HG03045 (cell line): ENCODE results near the gene GARIN1A.
"Not testable (repeated sequence)": the region's sequence is repeated elsewhere in the genome, so short reads cannot be mapped to it uniquely, and the experiment has no call there.

ENCODE experiments used
- ATAC-seq: cut with Tn5 transposase; IDR thresholded peaks from one replicate; pipeline ENCODE4 v1.9.1; 2021; ENCODE audit warnings: mild to moderate bottlenecking, moderate library complexity; ENCODE audit not compliant: unreplicated experiment

Gene GARIN1A

DNA sequence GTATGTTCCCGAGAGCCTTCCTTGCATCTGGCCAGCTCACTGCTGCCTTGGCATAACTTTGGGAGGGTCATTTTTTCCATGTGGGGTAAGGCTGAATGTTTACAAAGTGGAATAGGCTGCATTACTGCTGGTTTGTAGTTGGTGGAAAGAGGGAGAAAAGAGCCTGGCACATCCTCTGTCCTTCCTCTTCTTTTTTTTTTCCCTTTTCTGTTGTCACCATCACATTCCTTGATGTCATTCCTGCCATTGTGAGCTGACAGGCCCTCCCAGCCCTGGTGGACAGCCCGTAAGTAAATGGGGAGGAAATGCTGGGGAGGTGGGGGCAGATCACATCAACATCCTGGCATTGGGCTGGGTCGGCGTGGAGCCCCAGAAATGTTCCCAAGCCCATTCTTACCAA, at the start of gene GARIN1A:
Gene GARIN1A (plus strand): TSS at position 301 of the 400 bp plus-strand sequence. CDS start 106 bp downstream, outside the sequence.
- ATAC-seq, result no peak

DNA sequence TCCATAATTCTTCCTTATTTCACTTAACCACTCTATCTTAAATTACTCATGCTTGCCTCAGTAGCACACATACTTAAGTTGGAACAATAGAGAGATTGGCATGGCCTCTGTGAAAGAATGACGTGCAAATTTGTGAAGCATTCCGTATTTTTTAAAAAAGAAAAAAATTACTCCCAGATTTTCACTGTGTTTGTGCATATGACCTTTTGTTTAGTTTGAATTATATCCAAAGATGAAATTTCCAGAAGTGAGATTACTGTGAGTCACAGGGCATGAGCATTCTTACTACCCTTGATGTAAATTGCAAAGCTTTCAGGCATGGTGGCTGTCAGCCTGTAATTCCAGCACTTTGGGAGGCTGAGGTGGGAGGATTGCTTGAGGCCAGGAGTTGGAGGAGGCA, 45.0 kb upstream of the GARIN1A start:
- ATAC-seq, result not testable (repeated sequence)

DNA sequence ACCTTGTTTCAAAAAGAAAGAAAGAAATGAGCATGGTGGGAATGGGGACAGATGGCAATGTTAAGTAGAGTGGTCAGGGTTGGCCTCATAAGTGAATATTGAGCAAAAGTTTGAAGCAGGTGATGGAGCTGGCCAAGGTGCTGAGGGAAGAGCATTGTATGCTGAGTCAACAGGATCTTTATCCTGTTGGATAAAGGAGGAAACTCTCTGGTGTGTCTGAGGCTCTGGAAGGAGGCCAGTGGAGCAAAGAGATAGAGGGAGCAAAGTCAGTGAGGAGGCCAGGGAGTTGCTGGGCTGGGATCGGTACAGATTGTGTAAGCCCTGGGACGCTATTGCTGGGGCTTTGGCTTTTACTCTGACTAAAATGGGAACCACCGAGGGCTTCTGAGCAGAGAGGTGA, 38.2 kb upstream of the GARIN1A start:
- ATAC-seq, result not testable (repeated sequence)

- not testable (repeated sequence) for ATAC-seq
These were observed 26.9 kb upstream of the GARIN1A start for GRCh38 chr7:128645206-128645605.

- ATAC-seq, result not testable (repeated sequence)
These were observed 26.2 kb upstream of the GARIN1A start for GRCh38 chr7:128645844-128646243.

DNA sequence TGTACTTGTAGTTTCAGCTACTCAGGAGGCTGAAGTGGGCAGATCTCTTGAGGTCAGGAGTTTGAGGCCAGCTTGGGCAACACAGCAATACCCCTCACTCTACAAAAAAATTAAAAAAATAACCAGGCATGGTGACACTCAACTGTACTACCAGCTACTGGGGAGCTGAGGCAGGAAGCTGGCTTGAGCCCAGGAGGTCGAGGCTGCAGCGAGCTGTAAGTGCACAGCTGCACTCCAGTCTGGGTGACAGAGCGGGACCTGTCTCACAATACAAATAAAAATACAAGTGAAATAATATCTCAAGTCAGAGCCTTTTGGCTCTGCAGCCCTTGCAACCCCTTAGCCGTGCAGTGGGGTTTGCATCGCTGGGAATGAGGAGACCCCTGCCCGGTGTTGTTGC, 25.2 kb upstream of the GARIN1A start:
- ATAC-seq, result not testable (repeated sequence)

DNA sequence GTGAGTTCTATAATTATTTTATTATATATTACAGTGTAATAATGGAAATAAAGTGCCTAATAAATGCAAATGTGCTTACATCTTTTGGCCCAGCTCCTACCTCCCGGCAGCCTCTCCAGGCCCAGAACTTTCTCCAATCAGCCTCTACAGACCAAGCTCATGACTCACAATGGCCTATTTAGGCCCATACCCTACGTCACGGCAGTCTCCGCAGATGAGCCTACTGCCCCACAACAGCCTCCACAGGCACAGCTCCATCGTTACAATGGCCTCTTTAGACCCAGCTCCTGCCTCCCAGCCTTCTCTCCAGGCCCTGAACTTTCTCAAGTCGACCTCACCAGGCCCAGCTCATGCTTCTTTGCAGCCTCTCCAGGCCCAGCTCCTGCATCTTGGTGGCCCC, 21.0 kb upstream of the GARIN1A start:
- ATAC-seq, result not testable (repeated sequence)

- not testable (repeated sequence) for ATAC-seq
These were observed 19.5 kb upstream of the GARIN1A start for GRCh38 chr7:128652606-128653005.

GRCh38 chr7:128653197-128653596, 18.9 kb upstream of the GARIN1A start:
- ATAC-seq, result not testable (repeated sequence)

GRCh38 chr7:128654080-128654479, 18.0 kb upstream of the GARIN1A start:
- not testable (repeated sequence) for ATAC-seq

DNA sequence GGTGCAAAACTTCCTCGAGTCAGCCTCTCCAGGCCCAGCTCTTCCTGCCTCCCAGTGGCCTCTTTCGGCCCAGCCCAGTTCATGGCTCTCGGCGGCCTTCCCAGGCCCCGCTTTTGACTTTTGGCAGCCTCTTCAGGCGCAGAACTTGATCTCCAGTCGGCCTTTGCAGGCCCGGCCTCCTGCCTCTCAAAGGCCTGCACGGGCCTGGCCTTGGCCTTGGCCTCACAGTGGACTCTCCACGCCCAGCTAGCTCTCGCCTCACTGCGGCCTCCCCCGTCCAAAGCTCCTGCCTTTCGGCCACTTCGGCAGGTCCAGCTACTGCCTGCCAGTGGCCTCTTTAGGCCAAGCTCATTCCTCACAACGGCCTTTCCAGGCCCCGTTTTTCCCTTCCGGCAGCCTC, 17.6 kb upstream of the GARIN1A start:
- ATAC-seq, result not testable (repeated sequence)

- ATAC-seq, result not testable (repeated sequence)
These were observed 13.7 kb upstream of the GARIN1A start for GRCh38 chr7:128658428-128658827.

DNA sequence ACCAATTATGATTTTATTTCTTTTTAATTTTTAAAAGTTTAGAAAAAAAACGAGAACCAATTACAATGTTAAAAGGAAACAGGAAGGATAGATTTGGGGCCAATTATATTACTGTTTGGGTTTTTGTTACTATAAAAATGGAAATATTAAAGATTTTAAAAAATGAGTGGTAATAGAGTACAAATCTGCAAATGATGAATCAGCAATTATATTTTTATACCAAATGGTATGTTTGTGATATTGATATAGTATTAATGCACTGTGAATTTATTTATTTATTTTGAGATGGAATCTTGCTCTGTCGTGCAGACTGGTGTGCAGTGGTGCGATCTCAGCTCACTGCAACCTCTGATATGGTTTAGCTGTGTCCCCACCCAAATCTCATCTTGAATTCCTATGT, 11.5 kb upstream of the GARIN1A start:
- ATAC-seq, result no peak

GRCh38 chr7:128661446-128661845, 10.6 kb upstream of the GARIN1A start:
- ATAC-seq, result no peak

DNA sequence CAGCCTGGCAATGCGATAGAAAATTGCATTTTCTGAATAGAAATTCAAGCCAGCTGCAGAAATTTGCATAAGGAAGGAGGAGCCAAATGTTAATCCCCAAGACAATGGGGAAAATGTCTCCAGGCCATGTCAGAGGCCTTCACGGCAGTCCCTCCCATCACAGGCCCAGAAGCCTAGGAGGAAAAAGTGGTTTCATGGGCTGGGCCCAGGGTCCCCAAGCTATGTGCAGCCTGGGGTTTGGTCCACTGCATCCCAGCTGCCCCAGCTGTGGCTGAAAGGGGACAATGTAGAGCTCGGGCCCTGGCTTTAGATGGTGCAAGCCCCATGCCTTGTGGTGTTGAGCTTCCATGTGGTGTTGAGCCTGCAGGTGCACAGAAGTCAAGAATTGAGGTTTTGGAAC, 10.0 kb upstream of the GARIN1A start:
- no peak for ATAC-seq

GRCh38 chr7:128663223-128663622, 8.9 kb upstream of the GARIN1A start:
- not testable (repeated sequence) for ATAC-seq

- ATAC-seq, result no peak
These were observed 7.0 kb upstream of the GARIN1A start for GRCh38 chr7:128665057-128665456.

- no peak for ATAC-seq
These were observed 5.9 kb upstream of the GARIN1A start for GRCh38 chr7:128666200-128666599.

DNA sequence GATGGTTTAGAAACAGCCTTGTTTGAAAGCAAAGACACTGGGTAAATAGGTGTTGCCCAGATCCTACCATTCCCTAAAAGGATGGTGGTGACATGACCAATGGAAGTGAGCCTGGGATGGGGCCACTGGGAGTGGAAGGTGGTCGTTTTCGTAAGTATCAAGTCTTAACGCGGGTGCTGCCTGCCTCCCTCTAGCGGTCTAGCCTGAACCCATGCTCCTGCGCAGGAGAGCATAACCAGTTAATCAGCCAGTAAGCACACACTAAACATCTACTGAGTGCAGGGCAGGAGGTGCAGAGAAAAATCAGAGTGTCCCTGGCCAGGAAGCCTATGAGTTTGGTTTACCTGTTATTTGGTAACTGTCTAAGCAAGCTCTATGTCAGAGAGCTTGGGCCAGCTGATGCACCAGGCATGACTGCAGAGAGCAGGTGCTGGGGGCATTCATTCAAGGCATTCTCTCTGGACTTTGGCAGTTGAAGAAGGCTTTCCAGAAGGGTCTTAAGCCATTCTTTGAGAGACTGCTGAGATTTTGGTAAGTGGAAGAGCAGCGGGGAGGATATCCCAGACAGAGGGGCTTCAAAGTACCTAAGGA, 930 bp downstream of the GARIN1A start:
- ATAC-seq, result no peak

GRCh38 chr7:128673571-128673970, 1.5 kb downstream of the GARIN1A start:
- no peak for ATAC-seq

DNA sequence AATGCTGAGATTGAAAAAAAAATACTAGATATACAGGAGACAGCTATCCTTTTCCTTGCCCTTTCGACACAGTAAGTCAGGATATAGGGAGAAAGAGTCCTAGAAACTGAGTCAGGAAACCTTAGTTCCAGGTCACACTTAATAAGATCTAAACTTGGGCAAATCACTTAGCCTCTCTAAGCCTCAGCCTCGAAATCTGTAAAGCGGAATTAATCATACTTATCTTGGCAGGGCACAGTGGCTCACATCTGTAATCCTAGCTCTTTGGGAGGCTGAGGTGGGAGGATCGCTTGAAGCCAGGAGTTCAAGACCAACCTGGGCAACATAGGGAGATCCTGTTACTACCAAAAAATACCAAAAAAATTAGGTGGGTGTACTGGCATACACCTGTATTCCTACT, 4.6 kb downstream of the GARIN1A start:
- no peak for ATAC-seq

GRCh38 chr7:128679920-128680319, 7.8 kb downstream of the GARIN1A start:
- ATAC-seq, result no peak
